ENCODE data around the gene BBS5. TPM values are rescaled to one million over a fixed set of nuclear protein-coding genes. Genes with fewer than 3 reads are reported as not detected.

Gene BBS5
- total and polyA plus RNA-seq, 2 experiments from 2014 or later = 0.10 to 0.36 TPM

DNA sequence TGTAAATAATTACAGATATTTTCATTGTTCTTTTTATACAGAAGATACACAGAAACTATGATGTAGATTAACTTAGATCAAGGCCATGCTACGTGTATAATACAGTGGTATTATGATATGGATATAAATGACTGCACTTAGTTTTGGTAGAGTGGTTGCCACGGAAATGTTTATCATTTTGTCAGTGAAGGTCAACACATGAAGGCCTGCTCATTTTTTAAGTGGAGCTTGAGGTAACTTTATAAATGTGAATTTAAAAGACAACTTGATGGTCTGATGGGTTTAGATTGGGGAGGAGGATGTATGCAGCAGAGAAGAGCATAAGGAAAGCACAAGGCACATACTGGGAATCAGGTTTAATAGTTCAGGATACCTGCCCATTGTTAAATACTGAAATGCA is 14.4 kb upstream of the BBS5 start:
- no peak overlapping the region for H3K4me3 ChIP-seq
- no peaks in the 10 kb centered on the region for H4K20me1 ChIP-seq (replicated peaks; ENCODE audit: insufficient read depth)
- no peaks in the 10 kb centered on the region for H3K9me3 Mint-ChIP-seq
- H3K9me2 ChIP-seq (ENCODE audit: insufficient read depth) = no peaks in the 10 kb centered on the region
- H3K27me3 Mint-ChIP-seq (ENCODE audit: insufficient read depth, low read depth, poor library complexity) = no peaks in the 10 kb centered on the region
- H3K4me3 Mint-ChIP-seq = no peak overlapping the region
- no peaks in the 10 kb centered on the region for H3K4me1 Mint-ChIP-seq
- H3K79me2 ChIP-seq (replicated peaks; ENCODE audit: insufficient read depth) = no peaks in the 10 kb centered on the region
- H3K4me1 ChIP-seq (ENCODE audit: insufficient read depth) = no peaks in the 10 kb centered on the region
- no peaks in the 10 kb centered on the region for H3K36me3 Mint-ChIP-seq (ENCODE audit: low read depth)
- H3K27me3 ChIP-seq (ENCODE audit: insufficient read depth) = no peaks in the 10 kb centered on the region
- TF ChIP-seq CREB1 (CRISPR knock-in tag; IDR thresholded peaks at IDR 0.05; ENCODE audit: low read depth) (no peak), CTCF (conservative IDR thresholded peaks at IDR 0.05; ENCODE audit: low read depth in 2 of 2) (no peak), EZH2phosphoT487 (IDR thresholded peaks at IDR 0.05; ENCODE audit: unreplicated experiment) (no peak), STAT1 (IDR thresholded peaks at IDR 0.05; ENCODE audit: unreplicated experiment) (no peak), NANOG (IDR thresholded peaks at IDR 0.05; ENCODE audit: borderline replicate concordance) (no peak), JUNB (IDR thresholded peaks at IDR 0.05; ENCODE audit: unreplicated experiment) (no peak), POLR2AphosphoS5 (IDR thresholded peaks at IDR 0.05; ENCODE audit: low read depth) (no peak), ZNF462 (CRISPR knock-in tag; IDR thresholded peaks at IDR 0.05) (no peak), ZNF114 (CRISPR knock-in tag; IDR thresholded peaks at IDR 0.05) (no peak), EZH2 (IDR thresholded peaks at IDR 0.05; ENCODE audit: low read depth, unreplicated experiment) (no peak)
- TF ChIP-seq, protein P1, sequence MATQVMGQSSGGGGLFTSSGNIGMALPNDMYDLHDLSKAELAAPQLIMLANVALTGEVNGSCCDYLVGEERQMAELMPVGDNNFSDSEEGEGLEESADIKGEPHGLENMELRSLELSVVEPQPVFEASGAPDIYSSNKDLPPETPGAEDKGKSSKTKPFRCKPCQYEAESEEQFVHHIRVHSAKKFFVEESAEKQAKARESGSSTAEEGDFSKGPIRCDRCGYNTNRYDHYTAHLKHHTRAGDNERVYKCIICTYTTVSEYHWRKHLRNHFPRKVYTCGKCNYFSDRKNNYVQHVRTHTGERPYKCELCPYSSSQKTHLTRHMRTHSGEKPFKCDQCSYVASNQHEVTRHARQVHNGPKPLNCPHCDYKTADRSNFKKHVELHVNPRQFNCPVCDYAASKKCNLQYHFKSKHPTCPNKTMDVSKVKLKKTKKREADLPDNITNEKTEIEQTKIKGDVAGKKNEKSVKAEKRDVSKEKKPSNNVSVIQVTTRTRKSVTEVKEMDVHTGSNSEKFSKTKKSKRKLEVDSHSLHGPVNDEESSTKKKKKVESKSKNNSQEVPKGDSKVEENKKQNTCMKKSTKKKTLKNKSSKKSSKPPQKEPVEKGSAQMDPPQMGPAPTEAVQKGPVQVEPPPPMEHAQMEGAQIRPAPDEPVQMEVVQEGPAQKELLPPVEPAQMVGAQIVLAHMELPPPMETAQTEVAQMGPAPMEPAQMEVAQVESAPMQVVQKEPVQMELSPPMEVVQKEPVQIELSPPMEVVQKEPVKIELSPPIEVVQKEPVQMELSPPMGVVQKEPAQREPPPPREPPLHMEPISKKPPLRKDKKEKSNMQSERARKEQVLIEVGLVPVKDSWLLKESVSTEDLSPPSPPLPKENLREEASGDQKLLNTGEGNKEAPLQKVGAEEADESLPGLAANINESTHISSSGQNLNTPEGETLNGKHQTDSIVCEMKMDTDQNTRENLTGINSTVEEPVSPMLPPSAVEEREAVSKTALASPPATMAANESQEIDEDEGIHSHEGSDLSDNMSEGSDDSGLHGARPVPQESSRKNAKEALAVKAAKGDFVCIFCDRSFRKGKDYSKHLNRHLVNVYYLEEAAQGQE (IDR thresholded peaks at IDR 0.05; ENCODE audit: unreplicated experiment) = no peak
- no peak overlapping the region for H3K27ac ChIP-seq (ENCODE audit: low read depth)
- no peak overlapping the region for H3K4me2 ChIP-seq
- H2AFZ ChIP-seq = no peak overlapping the region
- no peak for DNase-seq (ENCODE audit: low spot score)
- no peaks in the 10 kb centered on the region; the same call in 1 of the 2 replicates for H3F3A ChIP-seq (replicated peaks; ENCODE audit: low read depth)
- ATAC-seq = no peak
- no peak overlapping the region for H3K27ac Mint-ChIP-seq
- H3K36me3 ChIP-seq (ENCODE audit: insufficient read depth) = no peaks in the 10 kb centered on the region

Data from GM23338 (cell line).